PC-3 (cell line): Measurements from ENCODE around the gene MED13L. TPM values are rescaled to one million over a fixed set of nuclear protein-coding genes. Genes with fewer than 3 reads are reported as not detected.

ENCODE experiments used
- ATAC-seq: fragments of 200-7000 bp; cut with Tn5 transposase; 2 replicates; pipeline ENCODE4 v1.9.1; 2020; ENCODE audit warnings: mild to moderate bottlenecking, moderate library complexity
- BruUV-seq: library from RNA; stranded (reverse); fragments of 400-500 nt; replicated peaks from 2 replicates; lab custom pipeline; 2021; lab: Mats Ljungman, UMichigan
- CTCF ChIA-PET: fragments of 300-600 bp; sonication (Branson Sonifier 250); formaldehyde crosslinking; loops from one replicate; lab custom pipeline; 2022; ENCODE audit warnings: antibody characterized with exemption; lab: Charles Lee
- POLR2A ChIA-PET: fragments of 300-600 bp; sonication (Branson Sonifier 250); formaldehyde crosslinking; loops from one replicate; lab custom pipeline; 2022; ENCODE audit warnings: antibody characterized with exemption; ENCODE audit not compliant: unreplicated experiment; lab: Charles Lee
- DNase-seq: peaks from one replicate; pipeline ENCODE4 v3.0.0-alpha.2; 2015
- H2AFZ ChIP-seq: fragments of 300-600 bp; sonication (generic); 2 replicates; pipeline ENCODE4 v1.6.0; 2016; ENCODE audit warnings: antibody characterized with exemption, low read length
- H3F3A ChIP-seq: fragments of 300-600 bp; sonication (generic); one replicate; pipeline ENCODE4 v1.6.0; 2017; ENCODE audit warnings: antibody characterized with exemption, low read length, control low read depth, mild to moderate bottlenecking; ENCODE audit not compliant: unreplicated experiment
- H3K27ac ChIP-seq: fragments of 300-600 bp; sonication (generic); 2 replicates; pipeline ENCODE4 v1.5.1; 2016; ENCODE audit warnings: mild to moderate bottlenecking, low read length
- H3K27me3 ChIP-seq: fragments of 300-600 bp; sonication (generic); 2 replicates; pipeline ENCODE4 v1.6.1; 2016; ENCODE audit warnings: low read length, mixed read lengths
- H3K36me3 ChIP-seq: fragments of 300-600 bp; sonication (generic); 2 replicates; pipeline ENCODE4 v1.6.1; 2016; ENCODE audit warnings: low read depth, mixed run types, low read length, mixed read lengths
- H3K4me1 ChIP-seq: fragments of 300-600 bp; sonication (generic); 2 replicates; pipeline ENCODE4 v1.5.1; 2016; ENCODE audit warnings: low read length; ENCODE audit not compliant: insufficient read depth
- H3K4me2 ChIP-seq: fragments of 300-600 bp; sonication (generic); 2 replicates; pipeline ENCODE4 v1.6.0; 2016; ENCODE audit warnings: low read length
- H3K4me3 ChIP-seq: fragments of 300-600 bp; sonication (generic); 2 replicates; pipeline ENCODE4 v1.5.1; 2016; ENCODE audit warnings: mild to moderate bottlenecking, low read length, mixed read lengths
- H3K79me2 ChIP-seq: fragments of 300-600 bp; sonication (generic); 2 replicates; pipeline ENCODE4 v1.6.1; 2017; ENCODE audit warnings: low read length, mixed read lengths
- H3K9ac ChIP-seq: fragments of 300-600 bp; sonication (generic); 2 replicates; pipeline ENCODE4 v1.6.0; 2016; ENCODE audit warnings: mild to moderate bottlenecking, low read length
- H3K9me2 ChIP-seq: fragments of 300-600 bp; sonication (generic); replicated peaks from 2 replicates; pipeline ENCODE4 v1.6.1; 2016; ENCODE audit warnings: mixed run types, low read length, mixed read lengths
- H3K9me3 ChIP-seq: fragments of 300-600 bp; sonication (generic); 2 replicates; pipeline ENCODE4 v1.6.1; 2016; ENCODE audit warnings: low read length, mixed read lengths
- H4K20me1 ChIP-seq: fragments of 300-600 bp; sonication (generic); 2 replicates; pipeline ENCODE4 v1.6.1; 2016; ENCODE audit warnings: low read length, mixed read lengths
- CTCF ChIP-seq: fragments of 300-600 bp; sonication (generic); conservative IDR thresholded peaks from 2 replicates; pipeline ENCODE4 v1.5.1; 2017; ENCODE audit warnings: antibody characterized with exemption, low read depth, mild to moderate bottlenecking, low read length
- EZH2 ChIP-seq: fragments of 300-600 bp; sonication (generic); IDR thresholded peaks from one replicate; pipeline ENCODE4 v1.6.1; 2017; ENCODE audit warnings: antibody characterized with exemption, mild to moderate bottlenecking, low read length; ENCODE audit not compliant: unreplicated experiment
- EZH2phosphoT487 ChIP-seq: fragments of 300-600 bp; sonication (generic); IDR thresholded peaks from 2 replicates; pipeline ENCODE4 v1.6.1; 2018; ENCODE audit warnings: mild to moderate bottlenecking, antibody characterized with exemption, low read length, borderline replicate concordance
- intact Hi-C: fragments of 100-400 bp; cut with micrococcal nuclease; formaldehyde crosslinking; loops from 2 replicates; pipeline ENCODE4 v1.9.0; 2023
- total RNA-seq: library from RNA; depleted of rRNA; stranded (reverse); fragments of >200 nt; gene quantifications from 2 replicates; pipeline ENCODE4 v1.2.3, GENCODE V29; 2014

MED13L gene
- total RNA-seq, 1 experiment from 2014 or later: 61.2 TPM

DNA sequence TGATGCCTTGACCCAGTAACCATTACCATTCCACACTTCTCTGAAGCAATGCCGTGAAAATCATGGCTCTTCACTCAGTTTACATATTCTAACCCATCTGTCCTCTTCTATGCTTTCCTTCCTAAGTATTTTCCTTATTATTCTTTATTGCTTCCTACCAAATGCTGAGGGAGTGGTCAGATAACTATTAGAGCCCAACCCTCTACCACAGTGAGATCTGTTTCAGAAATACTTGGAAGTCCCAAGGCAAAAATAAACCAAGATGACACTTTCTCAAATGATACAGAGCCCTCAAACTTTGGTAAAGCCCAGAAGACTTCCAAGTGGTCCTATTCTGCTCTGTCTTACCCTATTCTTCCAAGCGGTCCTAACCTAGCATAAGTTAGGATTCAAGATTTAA lies 68.0 kb downstream of the MED13L start:
- Histone ChIP-seq H3K9me2 (no peaks in the 10 kb centered on the region), H3K4me1 (no peaks in the 10 kb centered on the region), H2AFZ (no peak overlapping the region), H4K20me1 (peaks cover 62% of the 10 kb centered on the region), H3K79me2 (peaks cover 96% of the 10 kb centered on the region), H3K9ac (no peak overlapping the region), H3F3A (no peaks in the 10 kb centered on the region), H3K27me3 (no peaks in the 10 kb centered on the region), H3K27ac (no peak overlapping the region), H3K9me3 (no peaks in the 10 kb centered on the region), H3K36me3 (peaks cover 4% of the 10 kb centered on the region; the same call in 1 of the 2 replicates), H3K4me3 (no peak overlapping the region), H3K4me2 (no peak overlapping the region)
- ATAC-seq (no peak), DNase-seq (no peak)
- BruUV-seq: no TSS peak
- intact Hi-C loops: no loop called here
- TF ChIP-seq EZH2 (no peak), CTCF (no peak), EZH2phosphoT487 (no peak)
- CTCF ChIA-PET: no interaction called here
- POLR2A ChIA-PET: no interaction called here

- BruUV-seq: no TSS peak
- Histone ChIP-seq H3K27ac (no peak overlapping the region), H3K9me3 (no peaks in the 10 kb centered on the region), H3K9ac (no peak overlapping the region), H3K79me2 (peaks cover 96% of the 10 kb centered on the region), H3K36me3 (peaks cover 4% of the 10 kb centered on the region; the same call in 1 of the 2 replicates), H2AFZ (no peak overlapping the region), H3K4me2 (no peak overlapping the region), H3K4me3 (no peak overlapping the region), H3K9me2 (no peaks in the 10 kb centered on the region), H3F3A (no peaks in the 10 kb centered on the region), H3K4me1 (no peaks in the 10 kb centered on the region), H3K27me3 (no peaks in the 10 kb centered on the region), H4K20me1 (peaks cover 49% of the 10 kb centered on the region)
- intact Hi-C loops: no loop called here
- DNase-seq: no peak
- ChIA-PET CTCF (no interaction called here), POLR2A (no interaction called here)
- TF ChIP-seq EZH2phosphoT487 (no peak), EZH2 (no peak), CTCF (no peak)
- ATAC-seq: no peak
Measured at GRCh38 chr12:116207274-116207673, 70.2 kb downstream of the MED13L start.

DNA sequence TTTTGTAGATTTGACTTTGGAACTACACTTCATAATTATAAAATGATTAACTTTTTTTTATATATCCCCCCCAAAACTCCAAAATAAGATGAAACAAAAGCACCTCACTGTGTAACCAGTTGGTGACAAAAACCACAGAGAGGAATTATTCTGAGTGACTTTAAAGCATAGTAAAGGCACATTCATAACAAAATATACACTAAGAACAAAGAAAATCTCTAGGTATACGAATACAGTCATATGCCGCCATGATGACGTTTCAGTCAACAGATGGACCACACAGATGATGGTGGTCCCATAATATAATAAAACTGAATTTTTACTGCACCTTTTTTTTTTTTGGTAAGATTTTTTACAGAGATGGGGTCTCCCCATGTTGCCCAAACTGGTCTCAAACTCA lies 70.7 kb downstream of the MED13L start:
- H3K27ac ChIP-seq: no peak overlapping the region
- H3K4me2 ChIP-seq: no peak overlapping the region
- H3K79me2 ChIP-seq: peaks cover 96% of the 10 kb centered on the region
- no peaks in the 10 kb centered on the region for H3K4me1 ChIP-seq
- intact Hi-C loops: no loop called here
- H3K4me3 ChIP-seq: no peak overlapping the region
- H3K36me3 ChIP-seq: peaks cover 4% of the 10 kb centered on the region; the same call in 1 of the 2 replicates
- no peak overlapping the region for H2AFZ ChIP-seq
- ATAC-seq (no peak), DNase-seq (no peak)
- no peaks in the 10 kb centered on the region for H3K9me2 ChIP-seq
- ChIA-PET POLR2A (no interaction called here), CTCF (no interaction called here)
- TF ChIP-seq CTCF (no peak), EZH2 (no peak), EZH2phosphoT487 (no peak)
- no peaks in the 10 kb centered on the region for H3K9me3 ChIP-seq
- no peaks in the 10 kb centered on the region for H3F3A ChIP-seq
- peaks cover 48% of the 10 kb centered on the region for H4K20me1 ChIP-seq
- no TSS peak for BruUV-seq
- no peak overlapping the region for H3K9ac ChIP-seq
- no peaks in the 10 kb centered on the region for H3K27me3 ChIP-seq
